Kidney capillary endothelial cell (primary cell): Measurements from ENCODE around the gene ATP6V1E1.

Source experiments
- DNase-seq: peaks from one replicate; pipeline ENCODE4 v3.0.0-alpha.2; 2018; ENCODE audit warnings: low spot score

The ATP6V1E1 gene

DNA sequence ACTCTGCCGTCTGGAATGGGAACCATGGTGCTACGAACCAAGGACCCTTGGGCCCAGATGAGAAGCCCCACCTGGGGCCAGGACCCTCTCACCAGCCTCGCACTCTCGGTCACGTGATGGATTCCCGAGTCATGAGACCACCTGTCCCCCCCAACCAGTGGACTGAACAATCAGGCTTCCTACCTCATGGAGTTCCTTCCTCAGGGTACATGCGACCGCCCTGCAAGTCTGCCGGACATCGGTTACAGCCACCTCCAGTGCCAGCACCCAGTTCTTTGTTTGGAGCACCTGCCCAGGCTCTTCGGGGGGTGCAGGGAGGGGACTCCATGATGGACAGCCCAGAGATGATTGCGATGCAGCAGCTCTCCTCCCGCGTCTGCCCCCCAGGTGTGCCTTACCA, 86.1 kb downstream of the ATP6V1E1 start:
- no peak for DNase-seq
